Stomach (tissue), 4 donors: ENCODE results near the gene CSAG1.
"Not testable (repeated sequence)": the region's sequence is repeated elsewhere in the genome, so short reads cannot be mapped to it uniquely, and the experiment has no call there.

ENCODE experiments used
- EP300 ChIP-seq: sonication (generic); formaldehyde crosslinking; IDR thresholded peaks from one replicate; pipeline ENCODE4 v1.6.1; 2017; ENCODE audit warnings: antibody characterized with exemption
- POLR2A ChIP-seq, 4 donors: fragments of 450-650 bp; IDR thresholded peaks; one replicate each; pipeline ENCODE4 v1.6.1; 2016; ENCODE audit warnings: antibody characterized with exemption in 4 of 4, control low read depth in 2 of 4, mild to moderate bottlenecking in 1 of 4, moderate library complexity in 1 of 4
- TF ChIP-seq, protein P1 (sequence below), 7 experiments: fragments of 450-650 bp in 4 of 7; fragments of 200-600 bp in 3 of 7; sonication (generic) in 3 of 7; IDR thresholded peaks; one replicate each; pipeline ENCODE4 v1.5.1; 2016 to 2019; ENCODE audit warnings: antibody characterized with exemption in 7 of 7, control low read depth in 2 of 7, mild to moderate bottlenecking in 1 of 7

- TF ChIP-seq, protein P1, sequence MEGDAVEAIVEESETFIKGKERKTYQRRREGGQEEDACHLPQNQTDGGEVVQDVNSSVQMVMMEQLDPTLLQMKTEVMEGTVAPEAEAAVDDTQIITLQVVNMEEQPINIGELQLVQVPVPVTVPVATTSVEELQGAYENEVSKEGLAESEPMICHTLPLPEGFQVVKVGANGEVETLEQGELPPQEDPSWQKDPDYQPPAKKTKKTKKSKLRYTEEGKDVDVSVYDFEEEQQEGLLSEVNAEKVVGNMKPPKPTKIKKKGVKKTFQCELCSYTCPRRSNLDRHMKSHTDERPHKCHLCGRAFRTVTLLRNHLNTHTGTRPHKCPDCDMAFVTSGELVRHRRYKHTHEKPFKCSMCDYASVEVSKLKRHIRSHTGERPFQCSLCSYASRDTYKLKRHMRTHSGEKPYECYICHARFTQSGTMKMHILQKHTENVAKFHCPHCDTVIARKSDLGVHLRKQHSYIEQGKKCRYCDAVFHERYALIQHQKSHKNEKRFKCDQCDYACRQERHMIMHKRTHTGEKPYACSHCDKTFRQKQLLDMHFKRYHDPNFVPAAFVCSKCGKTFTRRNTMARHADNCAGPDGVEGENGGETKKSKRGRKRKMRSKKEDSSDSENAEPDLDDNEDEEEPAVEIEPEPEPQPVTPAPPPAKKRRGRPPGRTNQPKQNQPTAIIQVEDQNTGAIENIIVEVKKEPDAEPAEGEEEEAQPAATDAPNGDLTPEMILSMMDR (IDR thresholded peaks at IDR 0.05), result not testable (repeated sequence)
- TF ChIP-seq EP300; POLR2A (IDR thresholded peaks at IDR 0.05): not testable (repeated sequence)
Measured at GRCh38 chrX:152758918-152759317, 25.4 kb upstream of the CSAG1 start, which contains the start of gene CSAG3.
